Kidney (tissue), 14 donors: ENCODE results near the gene SCGB1C1. TPM values are rescaled to one million over a fixed set of nuclear protein-coding genes. Genes with fewer than 3 reads are reported as not detected.

Experiments
- DNase-seq, 5 donors: peaks; one replicate each; pipeline ENCODE4 v3.0.0-alpha.2; 2013 to 2020
- FAIRE-seq: peaks from 2 replicates; lab custom pipeline; 2012; peaks lifted over from hg19 to GRCh38; lab: Jason Lieb, UNC
- H3K27ac ChIP-seq, 2 donors: one replicate each; pipeline ENCODE4 v1.7.0; 2013; ENCODE audit warnings: low read depth in 2 of 2, low read length in 2 of 2, inconsistent platforms in 1 of 2
- H3K27me3 ChIP-seq: one replicate; pipeline ENCODE4 v1.7.1; 2013; ENCODE audit warnings: low read length, inconsistent platforms; ENCODE audit not compliant: control insufficient read depth, insufficient read depth
- H3K36me3 ChIP-seq, 3 donors: one replicate each; pipeline versions ENCODE4 v1.7.0 to v1.7.1; 2013; ENCODE audit warnings: low read length in 3 of 3, control low read depth in 1 of 3, inconsistent platforms in 1 of 3; ENCODE audit not compliant: insufficient read depth in 3 of 3, control insufficient read depth in 2 of 3
- H3K4me1 ChIP-seq, 3 donors: one replicate each; pipeline versions ENCODE4 v1.7.0 to v1.7.1; 2013; ENCODE audit warnings: low read length in 3 of 3, inconsistent platforms in 1 of 3, low read depth in 1 of 3; ENCODE audit not compliant: control insufficient read depth in 2 of 3, insufficient read depth in 2 of 3
- H3K4me3 ChIP-seq, 3 donors: one replicate each; pipeline versions ENCODE4 v1.7.0 to v1.8.1; 2013; ENCODE audit warnings: low read length in 3 of 3, control low read depth in 1 of 3, inconsistent platforms in 1 of 3
- H3K9ac ChIP-seq, 3 donors: one replicate each; pipeline versions ENCODE4 v1.7.0 to v1.7.1; 2013; ENCODE audit warnings: low read length in 3 of 3, control low read depth in 1 of 3, inconsistent platforms in 1 of 3
- H3K9me3 ChIP-seq, 3 donors: one replicate each; pipeline versions ENCODE4 v1.7.0 to v1.7.1; 2013; ENCODE audit warnings: low read length in 3 of 3, control low read depth in 1 of 3, inconsistent platforms in 1 of 3; ENCODE audit not compliant: control insufficient read depth in 2 of 3, insufficient read depth in 1 of 3
- intact Hi-C: fragments of 100-400 bp; cut with DNase I; formaldehyde crosslinking; loops from one replicate; pipeline ENCODE4 v1.11.1; 2022
- polyA plus RNA-seq: library from polyadenylated mRNA; stranded (reverse); fragments of 350-450 nt; fragmentation: Illumina TruSeq; extraction: RNeasy Lipid Tissue Mini Kit (QIAGEN cat#74804); gene quantifications from one replicate; pipeline ENCODE4 v1.2.3, GENCODE V29; 2014; ENCODE audit warnings: low read depth, low replicate concordance; ENCODE audit not compliant: insufficient read depth
- total RNA-seq: library from RNA; stranded (reverse); fragmentation: NEBNext Ultra II Directional; extraction: Animal tissue kit (Norgen Biotek cat#: 25700); gene quantifications from one replicate; pipeline ENCODE4 v1.2.1, GENCODE V29; 2021
- TF ChIP-seq, protein P1 (sequence below): IDR thresholded peaks from 3 replicates; pipeline ENCODE4 v1.5.1; 2012; ENCODE audit warnings: mild to moderate bottlenecking, moderate library complexity, borderline replicate concordance; ENCODE audit not compliant: insufficient read depth; ENCODE audit errors: extremely low read depth
- donor health status: control.
- donor health status: control.
- donor health status: control.
- donor health status: control.
- donor health status: control.
- donor health status: DM: yes; HTN: yes; CAD: no.
- donor health status: Normal renal cell carcinoma (clear cell type).

The SCGB1C1 gene
- total and polyA plus RNA-seq, 2 donors from 2014 or later: not detected

- TF ChIP-seq, protein P1, sequence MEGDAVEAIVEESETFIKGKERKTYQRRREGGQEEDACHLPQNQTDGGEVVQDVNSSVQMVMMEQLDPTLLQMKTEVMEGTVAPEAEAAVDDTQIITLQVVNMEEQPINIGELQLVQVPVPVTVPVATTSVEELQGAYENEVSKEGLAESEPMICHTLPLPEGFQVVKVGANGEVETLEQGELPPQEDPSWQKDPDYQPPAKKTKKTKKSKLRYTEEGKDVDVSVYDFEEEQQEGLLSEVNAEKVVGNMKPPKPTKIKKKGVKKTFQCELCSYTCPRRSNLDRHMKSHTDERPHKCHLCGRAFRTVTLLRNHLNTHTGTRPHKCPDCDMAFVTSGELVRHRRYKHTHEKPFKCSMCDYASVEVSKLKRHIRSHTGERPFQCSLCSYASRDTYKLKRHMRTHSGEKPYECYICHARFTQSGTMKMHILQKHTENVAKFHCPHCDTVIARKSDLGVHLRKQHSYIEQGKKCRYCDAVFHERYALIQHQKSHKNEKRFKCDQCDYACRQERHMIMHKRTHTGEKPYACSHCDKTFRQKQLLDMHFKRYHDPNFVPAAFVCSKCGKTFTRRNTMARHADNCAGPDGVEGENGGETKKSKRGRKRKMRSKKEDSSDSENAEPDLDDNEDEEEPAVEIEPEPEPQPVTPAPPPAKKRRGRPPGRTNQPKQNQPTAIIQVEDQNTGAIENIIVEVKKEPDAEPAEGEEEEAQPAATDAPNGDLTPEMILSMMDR: no peak
- no peak overlapping the region for H3K9ac ChIP-seq
- H3K27ac ChIP-seq: no peak overlapping the region
- intact Hi-C loops: no loop called here
- no peaks in the 10 kb centered on the region for H3K27me3 ChIP-seq
- H3K36me3 ChIP-seq: peaks cover 3 to 11% (median 9%) of the 10 kb centered on the region in 3 donors
- no peaks in the 10 kb centered on the region for H3K4me1 ChIP-seq
- DNase-seq (peak in 1 of 5 donors; percentile 14), FAIRE-seq (no peak)
- no peaks in the 10 kb centered on the region for H3K9me3 ChIP-seq
- H3K4me3 ChIP-seq: no peak overlapping the region
These were observed 31.0 kb downstream of the SCGB1C1 start for GRCh38 chr11:223884-224283.

DNA sequence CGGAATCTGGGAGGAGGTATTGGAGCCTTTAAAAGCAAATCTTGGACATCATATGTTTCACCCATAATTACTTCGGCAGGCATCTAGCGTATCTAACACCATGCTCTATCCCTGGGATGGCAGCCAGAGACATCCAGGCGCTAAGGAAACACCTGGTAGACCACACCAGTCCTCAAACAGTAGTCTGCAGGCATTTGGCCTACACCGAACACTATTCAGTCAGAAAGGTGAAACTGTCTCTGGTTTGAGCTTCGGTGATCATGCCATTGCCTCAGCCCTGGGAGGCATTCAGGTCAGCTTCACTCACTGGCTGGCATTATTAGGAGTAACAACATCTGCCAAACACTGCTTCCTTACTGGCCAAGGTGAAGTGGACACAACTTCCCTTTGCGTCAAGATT is 31.5 kb downstream of the SCGB1C1 start:
- no peak overlapping the region for H3K4me3 ChIP-seq
- TF ChIP-seq, protein P1: no peak
- FAIRE-seq (no peak), DNase-seq (peak in 1 of 5 donors; percentile 3)
- no peaks in the 10 kb centered on the region for H3K4me1 ChIP-seq
- H3K9me3 ChIP-seq: no peaks in the 10 kb centered on the region
- no peak overlapping the region for H3K27ac ChIP-seq
- intact Hi-C loops: no loop called here
- H3K36me3 ChIP-seq: peaks cover 3 to 9% (median 9%) of the 10 kb centered on the region in 3 donors
- H3K27me3 ChIP-seq: no peaks in the 10 kb centered on the region
- H3K9ac ChIP-seq: no peak overlapping the region

DNA sequence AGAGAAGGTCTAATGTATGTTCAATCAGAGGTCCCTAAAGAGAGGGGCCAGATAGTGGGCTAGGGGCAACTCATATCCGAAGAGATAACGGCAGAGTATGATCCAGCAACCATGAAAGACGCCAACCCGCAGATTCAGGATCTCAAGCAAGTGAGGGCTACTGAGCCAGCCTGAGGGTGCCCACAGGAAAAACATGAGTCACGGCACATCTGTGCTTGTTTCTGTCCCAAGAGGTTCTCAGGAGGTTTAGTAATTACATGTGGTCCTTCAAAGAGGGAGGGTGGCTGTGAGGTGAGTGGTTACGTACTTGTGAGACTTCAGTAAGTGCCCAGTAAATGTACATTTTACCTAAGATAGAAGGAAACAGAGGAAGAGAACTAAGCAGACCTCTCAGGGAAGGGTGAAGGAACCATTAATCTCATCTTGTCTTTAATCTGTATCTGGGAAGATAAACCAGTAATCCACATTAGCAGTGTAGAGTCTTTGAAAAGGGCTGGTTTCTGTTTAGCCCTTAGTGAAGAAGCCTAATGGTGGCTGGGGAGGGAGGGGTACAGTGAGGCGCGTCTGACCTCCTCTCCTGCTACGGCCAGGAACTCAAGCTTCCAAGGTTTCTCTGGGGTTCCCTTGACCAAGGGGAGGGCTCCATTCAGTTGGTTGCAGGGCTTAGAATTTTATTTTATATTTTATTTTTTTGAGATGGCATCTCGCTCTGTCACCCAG is 33.0 kb downstream of the SCGB1C1 start:
- TF ChIP-seq, protein P1: no peak
- intact Hi-C loops: no loop called here
- Histone ChIP-seq H3K27me3 (no peaks in the 10 kb centered on the region), H3K27ac (no peak overlapping the region), H3K4me1 (no peaks in the 10 kb centered on the region), H3K4me3 (no peak overlapping the region), H3K9ac (no peak overlapping the region), H3K36me3 (peaks cover 3 to 9% (median 9%) of the 10 kb centered on the region in 3 donors), H3K9me3 (no peaks in the 10 kb centered on the region)
- FAIRE-seq (no peak), DNase-seq (peak in 1 of 5 donors; percentile 30)
